ENCODE data around the gene FSD2. TPM values are rescaled to one million over a fixed set of nuclear protein-coding genes. Genes with fewer than 3 reads are reported as not detected.

The FSD2 gene, protein sequence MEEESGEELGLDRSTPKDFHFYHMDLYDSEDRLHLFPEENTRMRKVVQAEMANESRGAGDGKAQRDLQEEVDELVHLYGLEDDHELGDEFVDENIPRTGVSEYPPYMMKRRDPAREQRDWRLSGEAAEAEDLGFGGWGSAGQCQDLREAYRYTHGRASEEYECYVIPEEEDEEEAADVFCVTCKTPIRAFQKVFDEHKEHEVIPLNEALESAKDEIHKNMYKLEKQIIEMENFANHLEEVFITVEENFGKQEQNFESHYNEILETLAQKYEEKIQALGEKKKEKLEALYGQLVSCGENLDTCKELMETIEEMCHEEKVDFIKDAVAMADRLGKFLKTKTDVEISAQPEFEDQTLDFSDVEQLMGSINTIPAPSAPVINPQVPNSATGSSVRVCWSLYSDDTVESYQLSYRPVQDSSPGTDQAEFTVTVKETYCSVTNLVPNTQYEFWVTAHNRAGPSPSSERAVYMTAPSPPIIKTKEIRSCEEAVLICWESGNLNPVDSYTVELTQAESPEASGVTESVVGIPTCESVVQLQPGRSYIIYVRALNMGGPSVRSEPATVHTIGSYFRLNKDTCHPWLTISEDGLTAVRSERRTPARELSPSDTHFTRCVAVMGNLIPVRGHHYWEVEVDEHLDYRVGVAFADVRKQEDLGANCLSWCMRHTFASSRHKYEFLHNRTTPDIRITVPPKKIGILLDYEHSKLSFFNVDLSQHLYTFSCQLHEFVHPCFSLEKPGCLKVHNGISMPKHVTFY
- total RNA-seq (2014; rRNA removed; shearing (Covaris generic); ENCODE audit: low replicate concordance) = not detected in 2 replicates

DNA sequence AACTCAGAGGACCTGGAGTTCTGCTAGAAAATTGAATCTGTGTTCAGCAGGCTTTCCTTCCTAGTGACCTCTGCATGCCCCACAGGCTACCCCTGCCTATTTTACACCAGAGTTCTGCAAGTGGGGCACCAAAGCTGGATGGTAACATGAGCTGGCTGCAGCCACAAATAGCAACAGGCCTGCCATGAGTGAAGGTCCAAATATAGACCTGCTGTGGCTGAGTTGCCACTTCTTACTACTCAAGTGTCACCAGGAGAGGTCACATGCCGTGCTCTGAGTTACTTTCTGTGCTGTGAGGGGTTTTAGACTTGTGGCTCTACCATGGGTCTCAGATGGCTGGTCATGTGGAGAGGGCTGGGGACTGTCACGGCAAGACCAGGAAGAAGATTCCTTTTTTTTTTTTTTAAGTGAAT lies at the start of gene FSD2:
Gene FSD2 (minus strand): TSS at position 76 of the 413 bp plus-strand sequence. CDS start 18,679 bp downstream, outside the sequence.
- DNase-seq = no peak
- Histone ChIP-seq H3K36me3 (no peaks in the 10 kb centered on the region; the same call in 1 of the 2 replicates), H3K27me3 (no peaks in the 10 kb centered on the region), H3K4me3 (no peak within 1 kb of the TSS), H3K9me3 (no peaks in the 10 kb centered on the region)

- no peaks in the 10 kb centered on the region for H3K27me3 ChIP-seq
- H3K9me3 ChIP-seq = no peaks in the 10 kb centered on the region
- no peak for DNase-seq
- no peaks in the 10 kb centered on the region for H3K36me3 ChIP-seq
- no peak overlapping the region for H3K4me3 ChIP-seq
These were observed 48.7 kb upstream of the FSD2 start for GRCh38 chr15:82854554-82854953.

GRCh38 chr15:82852941-82853561 lies 47.2 kb upstream of the FSD2 start:
- H3K27me3 ChIP-seq = no peaks in the 10 kb centered on the region
- H3K4me3 ChIP-seq = no peak overlapping the region
- no peak for DNase-seq
- no peaks in the 10 kb centered on the region for H3K9me3 ChIP-seq
- no peaks in the 10 kb centered on the region for H3K36me3 ChIP-seq

DNA sequence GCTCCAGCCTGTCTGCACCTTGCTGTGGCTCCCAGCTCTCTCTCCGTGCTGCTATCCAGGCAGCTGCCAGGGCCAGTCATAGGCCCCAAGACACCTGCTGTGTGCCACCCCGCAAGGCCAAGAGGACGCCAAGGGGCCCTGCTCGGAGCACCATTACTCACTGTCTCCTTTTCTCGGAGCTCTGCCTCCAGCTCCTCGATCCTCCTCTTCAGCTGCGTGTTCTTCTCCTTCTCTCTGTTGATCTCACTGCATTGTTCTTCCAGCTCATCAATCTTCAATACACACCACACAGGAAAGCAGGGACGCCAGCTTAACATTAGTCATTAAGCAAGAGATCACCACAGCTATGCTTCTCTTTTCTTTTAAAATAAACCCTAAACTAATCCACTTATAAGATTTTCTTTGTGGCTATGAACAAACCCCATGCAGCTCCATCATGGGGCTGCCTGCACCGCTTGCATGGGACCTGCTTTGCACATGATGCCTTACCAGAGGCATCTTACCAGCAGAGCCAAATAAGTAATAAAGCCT lies 46.2 kb upstream of the FSD2 start:
- Histone ChIP-seq H3K9me3 (no peaks in the 10 kb centered on the region), H3K4me3 (no peak overlapping the region), H3K36me3 (no peaks in the 10 kb centered on the region), H3K27me3 (no peaks in the 10 kb centered on the region)
- DNase-seq = peak; percentile 87

DNA sequence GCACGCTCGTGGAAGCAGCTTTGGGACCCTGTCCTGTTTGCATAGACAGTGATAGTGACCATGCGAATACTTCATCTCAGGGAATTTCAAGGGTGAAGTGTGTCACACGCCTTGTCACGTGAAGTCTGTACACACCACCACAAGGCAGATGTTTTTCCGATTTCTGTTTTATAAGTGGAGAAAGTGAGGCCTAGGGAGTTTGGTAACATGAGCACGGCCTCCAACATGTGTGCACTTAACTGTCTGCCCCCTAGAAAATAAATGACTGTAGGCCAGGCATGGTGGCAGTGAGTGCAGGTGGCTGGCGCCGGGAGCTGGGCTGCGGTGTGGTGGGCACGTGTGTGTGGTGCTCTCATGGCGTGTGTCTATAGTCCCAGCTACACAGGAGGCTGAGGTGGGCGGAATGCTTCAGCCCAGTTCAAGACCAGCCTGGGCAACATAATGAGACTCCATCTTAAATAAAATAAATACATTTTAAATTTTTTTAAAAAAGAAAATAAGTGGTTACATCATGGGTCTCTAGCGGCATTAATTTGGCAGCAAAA lies 45.5 kb upstream of the FSD2 start:
- Histone ChIP-seq H3K36me3 (no peaks in the 10 kb centered on the region), H3K9me3 (no peaks in the 10 kb centered on the region), H3K27me3 (no peaks in the 10 kb centered on the region), H3K4me3 (no peak overlapping the region)
- no peak for DNase-seq

DNA sequence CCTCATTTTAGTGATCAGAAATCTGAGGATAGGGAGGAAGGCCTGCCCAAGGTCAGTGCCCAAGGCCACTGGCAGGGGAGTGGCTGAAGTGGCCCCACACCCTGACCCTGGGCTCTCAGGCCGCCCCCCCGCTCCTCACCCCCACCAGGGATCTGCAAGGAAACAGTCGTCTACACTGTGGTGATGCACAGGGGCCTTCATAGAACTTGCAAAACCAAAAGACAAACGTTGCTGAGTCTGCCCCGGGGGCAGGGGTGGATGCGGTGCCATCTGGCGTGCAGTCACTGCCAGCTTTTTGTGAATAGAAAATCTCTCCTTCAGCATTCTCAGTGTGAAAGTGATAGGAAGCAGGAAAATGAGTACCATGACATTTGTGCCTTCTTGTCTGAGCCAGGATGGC lies 44.9 kb upstream of the FSD2 start:
- peak; percentile 45 for DNase-seq
- Histone ChIP-seq H3K4me3 (no peak overlapping the region), H3K9me3 (no peaks in the 10 kb centered on the region), H3K27me3 (no peaks in the 10 kb centered on the region), H3K36me3 (no peaks in the 10 kb centered on the region)

GRCh38 chr15:82849556-82850512 lies 44.0 kb upstream of the FSD2 start:
- H3K4me3 ChIP-seq = no peak overlapping the region
- peak; percentile 41 for DNase-seq
- no peaks in the 10 kb centered on the region for H3K9me3 ChIP-seq
- H3K36me3 ChIP-seq = no peaks in the 10 kb centered on the region
- no peaks in the 10 kb centered on the region for H3K27me3 ChIP-seq

DNA sequence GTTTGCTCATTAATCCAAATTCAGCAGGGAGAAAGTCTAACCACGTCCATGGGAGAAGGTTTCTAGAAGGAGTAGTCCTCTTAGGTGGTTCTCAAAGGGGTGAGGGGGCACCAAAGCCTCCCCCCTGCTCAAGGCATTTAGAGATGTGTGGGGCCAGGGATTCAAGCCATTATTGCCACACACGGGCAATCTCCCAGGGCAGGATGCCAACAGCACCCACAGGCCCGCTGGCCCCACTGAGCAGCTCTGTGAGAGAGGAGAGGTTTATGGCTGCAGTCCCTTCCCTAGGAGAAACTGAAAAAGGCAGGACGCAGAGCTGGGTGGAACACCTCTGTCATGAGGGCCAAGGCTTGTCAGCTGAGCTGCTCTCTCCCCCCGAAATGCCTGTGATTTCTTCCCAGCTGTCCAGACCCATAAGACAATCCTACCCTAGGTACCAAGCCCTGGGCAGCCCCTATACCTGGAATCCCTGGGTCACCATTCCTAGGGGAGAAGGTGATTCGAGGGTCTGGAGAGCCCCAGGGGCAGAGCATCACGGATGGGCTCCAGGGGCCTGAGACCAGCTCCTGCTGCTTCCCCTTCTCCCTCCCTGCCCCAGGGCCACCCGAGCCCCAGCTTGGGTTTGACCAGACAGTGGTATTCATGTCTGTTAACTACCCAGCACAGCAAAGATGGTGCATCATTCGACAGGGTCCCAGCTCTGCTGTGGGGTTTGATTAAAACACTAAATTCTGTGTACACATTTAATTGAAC lies 42.5 kb upstream of the FSD2 start:
- H3K36me3 ChIP-seq = no peaks in the 10 kb centered on the region
- H3K9me3 ChIP-seq = no peaks in the 10 kb centered on the region
- no peak for DNase-seq
- no peak overlapping the region for H3K4me3 ChIP-seq
- H3K27me3 ChIP-seq = no peaks in the 10 kb centered on the region

DNA sequence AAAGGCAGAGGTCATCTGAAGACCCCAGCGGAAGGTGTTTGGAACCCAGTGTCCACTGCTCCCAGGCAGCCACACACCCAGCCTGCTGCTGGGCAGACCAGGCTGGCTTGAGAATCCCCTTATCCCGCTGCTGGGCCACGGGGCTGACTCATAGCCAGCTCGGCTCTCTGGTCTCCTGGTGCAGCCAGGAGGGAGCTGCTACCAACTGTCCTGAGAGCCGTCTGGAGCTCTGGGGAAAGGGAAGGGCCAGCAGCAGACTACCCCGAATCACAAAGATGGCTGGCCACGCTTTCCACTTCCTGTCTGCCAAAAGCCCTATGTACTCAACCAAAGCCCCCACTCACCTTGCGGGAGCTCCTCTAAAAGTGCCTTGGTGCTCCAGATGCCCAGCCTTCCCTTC lies 41.8 kb upstream of the FSD2 start:
- Histone ChIP-seq H3K36me3 (no peaks in the 10 kb centered on the region), H3K9me3 (no peaks in the 10 kb centered on the region), H3K27me3 (no peaks in the 10 kb centered on the region), H3K4me3 (no peak overlapping the region)
- peak; percentile 24 for DNase-seq

DNA sequence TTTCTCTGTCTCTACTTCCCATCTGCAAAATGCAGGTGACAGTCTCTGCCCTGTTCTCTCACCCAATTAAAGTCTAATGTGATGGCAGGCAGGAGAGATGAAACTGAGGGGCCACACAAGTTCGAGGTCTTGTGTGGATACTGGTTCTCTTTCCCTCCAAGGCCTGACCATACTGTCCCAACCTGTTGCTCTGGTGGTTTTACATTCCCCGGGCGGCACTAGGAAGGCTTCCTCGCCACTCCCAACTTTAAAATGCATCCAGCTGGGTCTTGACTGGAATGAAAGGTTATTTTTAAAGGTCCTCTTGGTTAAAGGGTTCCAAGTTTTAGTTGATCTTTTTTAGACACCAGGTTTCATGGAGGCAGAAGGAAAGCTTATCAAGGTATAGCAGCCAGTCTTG lies 40.8 kb upstream of the FSD2 start:
- no peaks in the 10 kb centered on the region for H3K27me3 ChIP-seq
- no peak for DNase-seq
- no peaks in the 10 kb centered on the region for H3K36me3 ChIP-seq
- no peak overlapping the region for H3K4me3 ChIP-seq
- no peaks in the 10 kb centered on the region for H3K9me3 ChIP-seq

DNA sequence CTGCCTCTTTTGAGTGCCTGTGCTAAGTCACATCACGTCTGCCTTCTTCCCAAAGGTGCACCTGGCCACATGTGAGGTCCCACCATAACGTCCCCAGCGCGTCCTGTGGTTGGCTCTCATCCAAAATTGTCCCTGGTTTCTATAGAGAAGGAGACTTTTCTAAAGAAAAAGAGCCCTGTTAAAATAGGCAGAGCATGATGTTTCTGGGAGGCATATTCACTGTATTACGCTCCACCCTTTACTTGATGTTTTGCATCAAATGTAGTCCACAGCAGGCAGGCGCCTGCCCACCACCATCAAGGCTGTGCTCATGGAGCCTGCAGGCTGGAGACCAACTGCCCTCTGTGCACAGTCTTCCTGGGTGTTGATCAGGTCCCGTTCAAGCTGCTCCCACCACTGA lies 39.8 kb upstream of the FSD2 start:
- H3K27me3 ChIP-seq = no peaks in the 10 kb centered on the region
- no peak overlapping the region for H3K4me3 ChIP-seq
- no peaks in the 10 kb centered on the region for H3K36me3 ChIP-seq
- DNase-seq = no peak
- no peaks in the 10 kb centered on the region for H3K9me3 ChIP-seq

- no peak for DNase-seq
- no peak overlapping the region for H3K4me3 ChIP-seq
- no peaks in the 10 kb centered on the region for H3K27me3 ChIP-seq
- H3K9me3 ChIP-seq = no peaks in the 10 kb centered on the region
- H3K36me3 ChIP-seq = no peaks in the 10 kb centered on the region
These were observed 37.7 kb upstream of the FSD2 start for GRCh38 chr15:82843566-82843965.

DNA sequence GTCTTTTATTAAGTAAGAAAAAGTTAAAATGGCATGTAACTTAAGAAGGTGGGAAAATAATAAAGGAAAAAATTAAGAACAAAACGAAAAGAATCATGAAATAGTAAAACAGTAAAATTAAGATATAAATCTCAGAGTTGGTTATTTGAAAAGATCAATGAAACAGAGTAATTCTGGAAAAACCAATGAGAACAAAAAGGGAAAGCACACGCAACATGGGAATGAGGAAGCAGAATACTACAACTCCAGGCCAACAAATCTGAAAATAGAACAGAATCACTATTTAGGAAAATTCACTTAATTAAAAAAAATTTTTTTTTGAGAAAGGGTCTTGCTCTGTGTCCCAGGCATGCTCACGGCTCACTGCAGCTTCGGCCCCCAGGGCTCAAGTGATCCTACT lies 34.3 kb upstream of the FSD2 start:
- H3K27me3 ChIP-seq = no peaks in the 10 kb centered on the region

DNA sequence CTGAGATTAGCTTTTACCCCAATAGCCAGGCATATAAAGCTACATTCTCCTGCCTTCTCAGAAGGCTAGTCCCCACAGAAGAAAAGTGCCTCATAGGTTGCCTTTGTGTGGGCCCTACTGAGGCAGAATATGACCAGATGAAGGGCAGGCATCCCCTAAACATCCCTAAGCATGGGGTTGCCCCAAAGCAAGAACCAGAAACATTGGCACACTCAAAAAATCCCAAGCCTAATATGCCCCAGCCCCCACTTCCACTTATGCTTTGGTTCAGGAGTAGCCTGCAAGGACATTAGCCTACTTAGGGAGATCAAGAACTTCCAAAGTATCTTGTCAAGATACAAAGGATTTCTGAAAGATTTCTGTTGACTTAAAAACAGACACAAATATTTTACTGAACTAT lies 33.3 kb upstream of the FSD2 start:
- Histone ChIP-seq H3K4me3 (no peak overlapping the region), H3K27me3 (no peaks in the 10 kb centered on the region), H3K36me3 (peaks cover 32% of the 10 kb centered on the region), H3K9me3 (no peaks in the 10 kb centered on the region)
- no peak for DNase-seq

More for the DNA sequence above, 34.3 kb upstream of the FSD2 start:
- DNase-seq = no peak
- H3K4me3 ChIP-seq = no peak overlapping the region
- H3K9me3 ChIP-seq = no peaks in the 10 kb centered on the region
- peaks cover 22% of the 10 kb centered on the region for H3K36me3 ChIP-seq

DNA sequence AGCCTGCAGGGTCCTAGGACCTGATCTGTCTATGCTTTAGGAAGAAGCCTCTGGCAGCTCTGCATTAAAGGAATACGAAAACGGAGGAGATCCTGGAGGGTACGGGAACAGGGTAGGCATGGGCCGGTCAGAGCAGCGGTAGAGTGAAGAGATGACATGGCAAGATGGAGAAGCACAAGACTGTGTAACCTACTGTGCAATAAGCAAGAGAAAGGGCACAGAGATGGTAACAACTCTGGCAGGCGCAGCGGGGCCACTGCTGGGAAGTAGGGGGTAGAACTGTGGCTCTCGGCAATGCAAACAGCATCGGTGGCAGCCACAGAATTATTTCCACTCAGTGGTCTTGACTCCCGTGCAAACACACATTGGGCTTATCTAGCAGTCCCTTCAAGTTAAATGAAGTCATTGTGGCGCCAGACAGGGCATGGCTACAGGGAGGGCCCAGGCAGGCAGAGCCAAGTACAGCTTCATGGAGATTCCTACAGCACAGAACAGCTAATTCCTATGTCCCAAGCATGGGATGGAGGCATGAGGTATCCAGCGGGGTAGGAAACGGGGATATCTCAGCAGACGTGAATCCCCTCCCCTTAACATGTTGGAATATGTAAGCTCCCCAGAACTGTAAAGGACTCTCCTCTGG lies 32.3 kb upstream of the FSD2 start:
- Histone ChIP-seq H3K27me3 (no peaks in the 10 kb centered on the region), H3K4me3 (no peak overlapping the region), H3K9me3 (no peaks in the 10 kb centered on the region), H3K36me3 (peaks cover 41% of the 10 kb centered on the region)
- DNase-seq = no peak
